ENCODE results near the gene NUP188. TPM values are rescaled to one million over a fixed set of nuclear protein-coding genes. Genes with fewer than 3 reads are reported as not detected.

Gene NUP188
- total and polyA plus RNA-seq, 2 donors (not counting 3 experiments of a cell fraction or from before 2014, with no cell fraction given), result 62.7 to 66.2 TPM

DNA sequence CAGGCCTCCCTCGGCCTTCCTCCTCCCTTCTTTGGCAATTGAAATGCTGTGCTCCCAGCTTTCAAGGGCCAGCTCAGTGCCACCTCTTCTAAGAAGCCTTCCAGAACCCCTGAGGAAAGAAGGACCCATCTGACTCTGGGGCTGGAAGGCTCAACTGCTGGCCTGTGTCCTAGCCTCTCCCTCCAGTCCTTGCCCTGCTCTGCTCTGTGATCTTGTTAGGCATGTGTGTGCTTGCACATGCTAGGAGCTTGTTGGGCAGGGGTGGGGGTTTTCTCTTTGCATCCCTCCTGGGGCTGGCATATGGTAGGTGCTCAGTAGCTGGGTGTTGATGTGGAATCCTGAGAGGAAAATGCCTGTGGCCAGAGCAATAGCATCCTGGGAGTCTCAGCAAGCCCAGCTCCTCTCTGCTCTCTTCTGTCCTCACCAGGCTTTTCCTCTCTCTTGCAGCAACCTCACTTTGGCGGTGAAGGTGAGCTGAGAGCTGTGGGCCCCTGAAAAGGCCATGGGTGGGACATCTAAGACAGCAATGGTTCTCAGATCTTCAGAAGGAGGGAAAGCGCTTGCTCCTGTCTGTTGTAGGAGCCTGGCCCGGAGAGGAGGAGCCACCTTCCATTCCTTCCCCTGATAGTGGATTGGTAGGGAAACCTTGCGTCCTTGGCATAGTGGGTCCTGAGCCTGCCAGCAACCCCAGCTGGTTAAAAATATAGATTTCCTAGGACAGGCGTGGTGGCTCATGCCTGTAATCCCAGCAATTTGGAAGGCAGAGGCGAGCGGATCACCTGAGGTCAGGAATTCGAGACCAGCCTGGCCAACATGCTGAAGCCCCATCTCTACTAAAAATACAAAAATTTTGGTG, 10.0 kb upstream of the NUP188 start:
- H3K9ac ChIP-seq (replicated peaks; ENCODE audit: extremely low read depth, insufficient read depth, low read length), result no peak overlapping the region
- H2AFZ ChIP-seq (ENCODE audit: low read depth, low read length), result no peak overlapping the region
- POLR2A ChIA-PET, result no interaction called here
- CTCF ChIA-PET, result interaction anchor here (0.8 to 2.8 kb wide), 3 partner anchors 10 to 75 kb away, joined by 3 to 11 read pairs (median 3); no protein-coding TSS in a partner anchor
- H3K36me3 ChIP-seq (ENCODE audit: control insufficient read depth in 2 of 2, extremely low read depth in 1 of 2, insufficient read depth in 2 of 2, low read length in 2 of 2), result no peaks in the 10 kb centered on the region
- H3K9me3 ChIP-seq (replicated peaks; ENCODE audit: control insufficient read depth, insufficient read depth, low read length), result no peaks in the 10 kb centered on the region
- no peaks in the 10 kb centered on the region for H4K20me1 ChIP-seq (replicated peaks; ENCODE audit: control insufficient read depth, extremely low read depth, insufficient read depth, low read length)
- H3K79me2 ChIP-seq (ENCODE audit: control insufficient read depth, insufficient read depth, low read length), result no peaks in the 10 kb centered on the region
- TF ChIP-seq, protein P1, sequence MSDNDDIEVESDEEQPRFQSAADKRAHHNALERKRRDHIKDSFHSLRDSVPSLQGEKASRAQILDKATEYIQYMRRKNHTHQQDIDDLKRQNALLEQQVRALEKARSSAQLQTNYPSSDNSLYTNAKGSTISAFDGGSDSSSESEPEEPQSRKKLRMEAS (IDR thresholded peaks at IDR 0.05; ENCODE audit: insufficient read depth, insufficient read length), result no peak
- TF ChIP-seq POLR2A (IDR thresholded peaks at IDR 0.05; ENCODE audit: low read depth, low read length), result no peak
- no peak for DNase-seq (ENCODE audit: low read depth, low spot score)
- no peaks in the 10 kb centered on the region for H3K27me3 ChIP-seq (ENCODE audit: control insufficient read depth in 2 of 2, insufficient read depth in 2 of 2, low read length in 2 of 2)
- H3K9me1 ChIP-seq (replicated peaks; ENCODE audit: control insufficient read depth, extremely low read depth, insufficient read depth, low read length), result no peaks in the 10 kb centered on the region
- dilution Hi-C loops (cut with MboI; ENCODE audit: extremely low pct_ligation_motif_present, low sequenced_read_pairs) (no loop called here), intact Hi-C loops (cut with micrococcal nuclease) (no loop called here)
- peaks cover 16% of the 10 kb centered on the region for H3K4me1 ChIP-seq (ENCODE audit: control insufficient read depth, extremely low read depth, insufficient read depth, low read length)
- H3K4me3 ChIP-seq (replicated peaks in 1 of 3; ENCODE audit: insufficient read depth in 1 of 3, low read depth in 1 of 3, low read length in 3 of 3), result no peak overlapping the region
- no peak overlapping the region for H3K4me2 ChIP-seq (ENCODE audit: insufficient read depth, low read length)
- H3K27ac ChIP-seq (ENCODE audit: insufficient read depth, low read depth, low read length), result no peak overlapping the region
- BruUV-seq (replicated peaks), result no TSS peak
- FAIRE-seq, result no peak

DNA sequence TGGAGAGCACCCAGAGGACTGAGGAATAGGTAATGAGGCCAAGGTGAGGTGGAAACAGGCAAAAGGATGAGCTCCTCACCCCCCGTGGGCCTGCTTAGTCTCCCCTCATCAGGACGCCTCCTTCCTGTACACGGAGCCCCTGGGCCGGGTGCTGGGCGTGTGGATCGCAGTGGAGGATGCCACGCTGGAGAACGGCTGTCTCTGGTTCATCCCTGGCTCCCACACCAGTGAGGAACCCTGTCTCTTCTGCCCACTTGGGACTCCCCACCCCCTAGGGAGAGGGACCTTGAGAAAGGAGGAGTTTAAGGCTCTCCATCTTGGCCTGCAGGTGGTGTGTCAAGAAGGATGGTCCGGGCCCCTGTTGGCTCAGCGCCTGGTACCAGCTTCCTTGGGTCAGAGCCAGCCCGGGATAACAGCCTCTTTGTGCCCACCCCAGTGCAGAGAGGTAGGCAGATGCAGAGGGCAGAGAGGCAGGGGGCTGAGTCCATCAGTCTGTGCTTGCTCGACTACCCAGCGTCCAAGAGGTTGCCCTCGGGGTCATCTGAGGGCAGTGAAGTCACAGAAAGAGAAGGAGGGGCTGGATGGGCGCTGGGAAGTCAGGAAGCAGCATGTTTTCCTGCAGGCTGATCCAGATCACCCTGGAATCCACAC, 7.1 kb upstream of the NUP188 start:
- no peak for TF ChIP-seq GATA2 (IDR thresholded peaks at IDR 0.05; ENCODE audit: insufficient read depth, insufficient read length, low read depth, low read length)
- BruUV-seq (replicated peaks), result no TSS peak
- no peak overlapping the region for H3K4me3 ChIP-seq (replicated peaks in 1 of 3; ENCODE audit: insufficient read depth in 1 of 3, low read depth in 1 of 3, low read length in 3 of 3)
- FAIRE-seq (peak; percentile 86), DNase-seq (ENCODE audit: low read depth, low spot score) (peak; percentile 59)
- no peaks in the 10 kb centered on the region for H3K9me1 ChIP-seq (replicated peaks; ENCODE audit: control insufficient read depth, extremely low read depth, insufficient read depth, low read length)
- ChIA-PET CTCF (interaction anchor here (1.3 to 2.5 kb wide), 2 partner anchors 11 to 12 kb away, joined by 3 to 8 read pairs; no protein-coding TSS in a partner anchor), POLR2A (no interaction called here)
- no peaks in the 10 kb centered on the region for H4K20me1 ChIP-seq (replicated peaks; ENCODE audit: control insufficient read depth, extremely low read depth, insufficient read depth, low read length)
- no peaks in the 10 kb centered on the region for H3K27me3 ChIP-seq (ENCODE audit: control insufficient read depth in 2 of 2, insufficient read depth in 2 of 2, low read length in 2 of 2)
- H3K27ac ChIP-seq (ENCODE audit: insufficient read depth, low read depth, low read length), result no peak overlapping the region
- H3K4me1 ChIP-seq (ENCODE audit: control insufficient read depth, extremely low read depth, insufficient read depth, low read length), result peaks cover 19% of the 10 kb centered on the region
- H3K4me2 ChIP-seq (ENCODE audit: insufficient read depth, low read length), result no peak overlapping the region
- intact Hi-C loops (cut with micrococcal nuclease), result no loop called here
- no peak overlapping the region for H3K9ac ChIP-seq (replicated peaks; ENCODE audit: extremely low read depth, insufficient read depth, low read length)
- H3K36me3 ChIP-seq (ENCODE audit: control insufficient read depth in 2 of 2, extremely low read depth in 1 of 2, insufficient read depth in 2 of 2, low read length in 2 of 2), result no peaks in the 10 kb centered on the region
- dilution Hi-C loops (cut with MboI; ENCODE audit: extremely low pct_ligation_motif_present, low sequenced_read_pairs), result no loop called here
- no peaks in the 10 kb centered on the region for H3K79me2 ChIP-seq (ENCODE audit: control insufficient read depth, insufficient read depth, low read length)
- H2AFZ ChIP-seq (ENCODE audit: low read depth, low read length), result no peak overlapping the region
- H3K9me3 ChIP-seq (replicated peaks; ENCODE audit: control insufficient read depth, insufficient read depth, low read length), result no peaks in the 10 kb centered on the region

All from endothelial cell of umbilical vein (primary cell).